Activated naive CD4-positive, alpha-beta T cell treated with anti-CD3 and anti-CD28 coated beads for 36 hours (primary cell): Measurements from ENCODE around the gene TTC38. TPM values are rescaled to one million over a fixed set of nuclear protein-coding genes. Genes with fewer than 3 reads are reported as not detected.

Source experiments
- total RNA-seq, 2 experiments: library from RNA; stranded (reverse); gene quantifications; one replicate each; pipeline ENCODE4 v1.2.3, GENCODE V29; 2021

Gene TTC38
- total RNA-seq, 2 experiments from 2014 or later, result 6.1 to 7.2 TPM

Other genes starting within 250 kb of the TTC38 start
- gene PPARA, start 117.5 kb upstream of the TTC38 start, total RNA-seq, result 1 to 10 TPM; 4.9 to 6.5 TPM
- gene CDPF1, start 17.7 kb upstream of the TTC38 start, total RNA-seq, result 1 to 10 TPM; 6.9 to 8.0 TPM
- not detected for gene PKDREJ, start 4.7 kb upstream of the TTC38 start, total RNA-seq
- 10 to 100 TPM; 39.7 to 39.8 TPM for gene GTSE1, start 28.9 kb downstream of the TTC38 start, total RNA-seq
- 10 to 100 TPM; 57.4 TPM for gene TRMU, start 67.7 kb downstream of the TTC38 start, total RNA-seq